Activated CD8-positive, alpha-beta memory T cell treated with anti-CD3 and anti-CD28 coated beads, Interleukin-2, amount 50 U/mL, for 24 hours (primary cell): ENCODE results near the gene KRT36.

Experiments used
- DNase-seq: peaks from one replicate; pipeline ENCODE4 v3.0.0-alpha.2; 2020; ENCODE audit errors: extremely low read depth

Gene KRT36

GRCh38 chr17:41489531-41489930, at the start of gene KRT36:
TSS of gene KRT36 (minus strand) at chr17:41489910. CDS start at chr17:41489864, 46 bp downstream.
- no peak for DNase-seq

GRCh38 chr17:41539071-41539492, 49.4 kb upstream of the KRT36 start:
- DNase-seq, result no peak

- no peak for DNase-seq
Observed at GRCh38 chr17:41538565-41538991, 48.9 kb upstream of the KRT36 start.

- no peak for DNase-seq
Observed at GRCh38 chr17:41537990-41538389, 48.3 kb upstream of the KRT36 start.

GRCh38 chr17:41537614-41537954, 47.9 kb upstream of the KRT36 start:
- no peak for DNase-seq

- DNase-seq, result no peak
Observed at GRCh38 chr17:41536741-41537613, 47.3 kb upstream of the KRT36 start.

- DNase-seq, result no peak
Observed at GRCh38 chr17:41535764-41536481, 46.2 kb upstream of the KRT36 start.

GRCh38 chr17:41534899-41535546, 45.3 kb upstream of the KRT36 start:
- no peak for DNase-seq

GRCh38 chr17:41533613-41534012, 43.9 kb upstream of the KRT36 start:
- no peak for DNase-seq

- DNase-seq, result no peak
Observed at GRCh38 chr17:41532947-41533570, 43.3 kb upstream of the KRT36 start.

- no peak for DNase-seq
Observed at GRCh38 chr17:41531993-41532392, 42.3 kb upstream of the KRT36 start.

- DNase-seq, result no peak
Observed at GRCh38 chr17:41530062-41531048, 40.6 kb upstream of the KRT36 start.

- DNase-seq, result no peak
Observed at GRCh38 chr17:41529491-41529915, 39.8 kb upstream of the KRT36 start.

GRCh38 chr17:41528959-41529353, 39.2 kb upstream of the KRT36 start:
- DNase-seq, result no peak

- DNase-seq, result no peak
Observed at GRCh38 chr17:41527063-41528023, 37.6 kb upstream of the KRT36 start.

GRCh38 chr17:41524261-41524660, 34.6 kb upstream of the KRT36 start:
- DNase-seq, result no peak

GRCh38 chr17:41523787-41524186, 34.1 kb upstream of the KRT36 start:
- DNase-seq, result no peak

- DNase-seq, result no peak
Observed at GRCh38 chr17:41523225-41523593, 33.5 kb upstream of the KRT36 start.

GRCh38 chr17:41522301-41523224, 32.9 kb upstream of the KRT36 start:
- no peak for DNase-seq
